Measurements from ENCODE around the gene PABPC1L. TPM values are rescaled to one million over a fixed set of nuclear protein-coding genes. Genes with fewer than 3 reads are reported as not detected.

Gene PABPC1L
- total and polyA plus RNA-seq, 8 donors, result 18.7 to 156 (median 28.1) TPM

- peaks cover 0 to 6% (median 0%) of the 10 kb centered on the region in 3 donors for H3K4me1 ChIP-seq
- DNase-seq, result no peak
- peaks cover 0 to 4% (median 0%) of the 10 kb centered on the region in 3 donors for H3K36me3 ChIP-seq
- H3K27me3 ChIP-seq, result no peaks in the 10 kb centered on the region
- no peak for FAIRE-seq
- no peak overlapping the region for H3K4me3 ChIP-seq
- no peaks in the 10 kb centered on the region for H3K9me3 ChIP-seq
- ATAC-seq, result no peak
- H3K27ac ChIP-seq, result peak overlapping the region in 1 of 4 donors; percentile 28
- WGBS, 2 donors, result 85 to 96% methylated on average over 1 of the region's 1 CpG
- TF ChIP-seq, protein P1, sequence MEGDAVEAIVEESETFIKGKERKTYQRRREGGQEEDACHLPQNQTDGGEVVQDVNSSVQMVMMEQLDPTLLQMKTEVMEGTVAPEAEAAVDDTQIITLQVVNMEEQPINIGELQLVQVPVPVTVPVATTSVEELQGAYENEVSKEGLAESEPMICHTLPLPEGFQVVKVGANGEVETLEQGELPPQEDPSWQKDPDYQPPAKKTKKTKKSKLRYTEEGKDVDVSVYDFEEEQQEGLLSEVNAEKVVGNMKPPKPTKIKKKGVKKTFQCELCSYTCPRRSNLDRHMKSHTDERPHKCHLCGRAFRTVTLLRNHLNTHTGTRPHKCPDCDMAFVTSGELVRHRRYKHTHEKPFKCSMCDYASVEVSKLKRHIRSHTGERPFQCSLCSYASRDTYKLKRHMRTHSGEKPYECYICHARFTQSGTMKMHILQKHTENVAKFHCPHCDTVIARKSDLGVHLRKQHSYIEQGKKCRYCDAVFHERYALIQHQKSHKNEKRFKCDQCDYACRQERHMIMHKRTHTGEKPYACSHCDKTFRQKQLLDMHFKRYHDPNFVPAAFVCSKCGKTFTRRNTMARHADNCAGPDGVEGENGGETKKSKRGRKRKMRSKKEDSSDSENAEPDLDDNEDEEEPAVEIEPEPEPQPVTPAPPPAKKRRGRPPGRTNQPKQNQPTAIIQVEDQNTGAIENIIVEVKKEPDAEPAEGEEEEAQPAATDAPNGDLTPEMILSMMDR (IDR thresholded peaks at IDR 0.05), result no peak
- intact Hi-C loops (cut with DNase I), result no loop called here
Measured at GRCh38 chr20:44897133-44897532, 12.7 kb upstream of the PABPC1L start.

- intact Hi-C loops (cut with DNase I), result no loop called here
- ATAC-seq (no peak), DNase-seq (no peak), FAIRE-seq (no peak)
- Histone ChIP-seq H3K9me3 (no peaks in the 10 kb centered on the region), H3K4me3 (no peak overlapping the region), H3K36me3 (peaks cover 0 to 31% (median 6%) of the 10 kb centered on the region in 3 donors), H3K27ac (no peak overlapping the region), H3K4me1 (peaks cover 0 to 6% (median 0%) of the 10 kb centered on the region in 3 donors), H3K27me3 (no peaks in the 10 kb centered on the region)
- TF ChIP-seq, protein P1 (IDR thresholded peaks at IDR 0.05), result no peak
- 82 to 84% methylated on average over 5 of the region's 5 CpGs for WGBS, 2 donors
Measured at GRCh38 chr20:44900231-44900854, 9.5 kb upstream of the PABPC1L start.

- no peaks in the 10 kb centered on the region for H3K27me3 ChIP-seq
- 88 to 89% methylated on average over 2 of the region's 2 CpGs for WGBS, 2 donors
- H3K4me1 ChIP-seq, result no peaks in the 10 kb centered on the region
- H3K9me3 ChIP-seq, result no peaks in the 10 kb centered on the region
- no peak overlapping the region for H3K4me3 ChIP-seq
- H3K27ac ChIP-seq, result no peak overlapping the region
- intact Hi-C loops (cut with DNase I), result no loop called here
- TF ChIP-seq, protein P1 (IDR thresholded peaks at IDR 0.05), result no peak
- ATAC-seq (no peak), FAIRE-seq (no peak), DNase-seq (no peak)
- peaks cover 0 to 41% (median 6%) of the 10 kb centered on the region in 3 donors for H3K36me3 ChIP-seq
Measured at GRCh38 chr20:44901974-44902373, 7.9 kb upstream of the PABPC1L start.

DNA sequence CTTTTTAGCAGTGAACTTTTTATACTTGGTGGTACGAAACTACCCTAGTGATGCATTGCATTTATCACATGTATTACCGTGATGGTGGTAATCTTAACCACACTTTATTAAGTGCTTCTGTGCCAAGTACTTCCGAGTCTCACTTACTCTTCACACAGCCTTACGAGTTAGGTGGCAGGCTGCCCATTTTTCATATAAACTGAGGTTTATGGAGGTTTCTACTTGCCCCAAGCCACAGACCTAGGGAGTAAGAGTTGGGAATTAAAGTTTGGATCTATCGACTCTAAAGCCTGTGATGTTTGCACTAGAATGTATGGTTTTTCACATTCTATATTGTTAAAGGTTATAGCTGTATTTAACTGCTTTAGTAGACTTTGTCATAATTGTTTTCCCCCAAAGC, 5.5 kb upstream of the PABPC1L start:
- 79 to 80% methylated on average over 5 of the region's 5 CpGs for WGBS, 2 donors
- Histone ChIP-seq H3K9me3 (no peaks in the 10 kb centered on the region), H3K27ac (no peak overlapping the region), H3K27me3 (no peaks in the 10 kb centered on the region), H3K36me3 (peaks cover 0 to 45% (median 6%) of the 10 kb centered on the region in 3 donors), H3K4me3 (no peak overlapping the region), H3K4me1 (peaks cover 0 to 4% (median 0%) of the 10 kb centered on the region in 3 donors)
- intact Hi-C loops (cut with DNase I), result no loop called here
- TF ChIP-seq, protein P1 (IDR thresholded peaks at IDR 0.05), result no peak
- FAIRE-seq (no peak), DNase-seq (no peak), ATAC-seq (no peak)

All from pancreas (tissue), 10 donors.